Measurements from ENCODE around the gene FMNL1.

Gene FMNL1

DNA sequence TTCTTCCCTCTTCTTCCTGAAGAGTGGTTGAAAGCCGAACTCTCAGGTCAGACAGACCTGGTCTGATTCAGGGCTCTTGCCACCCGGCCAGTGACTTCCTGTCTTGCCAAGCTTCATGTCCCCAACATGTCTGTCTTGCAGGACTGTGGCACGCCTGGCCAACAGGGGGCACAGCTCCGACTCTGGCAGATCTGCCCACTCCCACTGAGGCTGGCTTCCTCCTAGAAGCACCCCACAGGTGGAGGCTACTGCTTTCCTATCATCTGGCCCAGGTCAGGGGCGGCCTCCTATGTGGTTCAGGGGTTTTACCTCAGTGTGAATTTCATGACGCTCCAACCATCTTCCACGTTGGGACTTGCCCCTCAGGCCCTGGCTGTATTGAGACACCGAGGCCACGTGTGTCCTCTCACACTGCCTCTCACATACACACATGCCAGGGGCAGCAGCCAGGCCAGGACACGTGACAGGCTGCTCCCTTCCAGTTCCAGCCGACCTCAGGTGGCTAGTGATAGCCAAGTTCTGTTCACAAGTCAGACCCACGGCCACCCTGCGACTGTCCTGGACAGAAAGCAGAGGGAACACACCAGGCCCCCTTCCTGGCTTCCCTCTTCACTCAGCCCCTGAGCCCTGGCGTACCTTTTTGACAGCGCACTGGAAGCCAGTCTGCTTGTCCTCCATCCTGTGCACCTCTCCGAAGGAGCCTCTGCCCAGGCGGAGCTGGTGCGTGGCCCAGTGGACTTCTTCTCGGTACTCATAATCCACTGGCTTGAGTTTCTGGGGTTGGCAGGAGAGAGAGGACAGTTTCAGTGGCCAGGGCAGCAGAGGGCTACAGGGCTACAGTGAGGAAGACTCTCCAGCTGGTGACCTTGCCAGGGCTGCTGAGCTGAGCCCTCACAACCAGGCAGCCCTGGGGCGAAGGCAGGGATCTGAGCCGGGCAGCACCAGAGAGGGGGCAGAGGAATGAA is 62.8 kb downstream of the FMNL1 start:
- DNase-seq = no peak

DNA sequence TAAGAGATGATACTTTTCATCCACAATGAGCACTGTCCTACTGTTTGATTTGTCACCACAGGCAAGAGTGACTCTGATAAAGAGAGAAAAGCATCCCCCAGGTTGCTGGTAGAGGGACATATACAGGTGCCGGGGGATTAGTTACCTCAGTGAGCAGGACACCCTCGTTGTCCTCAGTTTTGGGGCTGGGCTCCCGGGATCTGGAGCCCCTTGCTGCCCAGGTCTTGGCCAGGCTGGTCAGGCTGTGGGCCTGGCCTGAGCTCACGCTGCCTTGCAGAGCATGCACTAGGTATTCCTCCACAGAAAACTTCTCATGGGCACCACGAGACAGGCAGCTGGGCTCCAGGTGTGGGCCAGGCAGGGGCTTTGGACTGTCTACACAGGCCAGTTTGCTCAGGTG is 64.6 kb downstream of the FMNL1 start:
- DNase-seq = no peak

DNA sequence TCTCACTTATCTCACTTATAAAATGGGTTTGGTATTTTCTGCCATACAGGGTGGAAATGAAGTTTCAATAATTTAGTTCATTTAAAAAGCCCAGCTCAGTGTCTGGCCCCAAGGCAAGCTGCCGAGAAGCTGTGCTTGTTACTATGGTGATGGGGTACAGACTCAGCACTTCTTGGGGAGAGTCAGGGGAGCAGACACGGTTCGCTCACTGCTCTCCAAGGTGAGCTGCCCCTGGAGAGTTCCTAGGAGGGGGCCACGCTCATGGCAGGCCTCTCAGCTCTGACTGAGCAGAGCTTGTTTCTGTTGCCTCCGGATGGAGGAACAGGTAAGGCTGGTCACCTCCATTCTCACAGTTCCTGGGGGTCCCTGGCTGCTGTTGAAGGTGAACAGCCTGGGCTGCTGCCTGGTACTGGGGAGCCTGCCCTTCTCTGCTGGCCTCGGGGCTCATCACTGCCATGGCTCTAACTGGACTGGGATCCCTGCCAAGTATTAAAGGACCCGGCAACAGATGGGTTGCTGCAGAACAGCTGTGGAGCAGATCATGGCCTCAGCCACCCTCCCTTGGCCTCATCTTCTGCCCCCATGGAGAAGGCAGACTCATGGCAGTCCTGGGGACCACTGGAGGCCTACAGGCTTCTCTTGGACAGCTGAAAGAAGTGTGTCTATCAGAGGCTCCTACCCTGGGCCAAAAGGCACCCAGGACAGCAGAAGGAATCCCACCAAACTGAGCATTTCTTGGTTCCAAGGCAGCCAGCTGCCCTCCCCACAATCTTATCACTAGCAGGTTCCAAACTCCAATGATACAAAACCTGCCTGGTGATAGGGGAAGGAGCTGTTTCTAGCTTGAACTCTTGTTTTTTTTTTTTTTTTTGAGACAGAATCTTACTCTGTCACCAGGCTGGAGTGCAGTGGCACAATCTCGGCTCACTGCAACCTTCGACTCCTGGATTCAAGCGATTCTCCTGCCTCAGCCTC is 66.1 kb downstream of the FMNL1 start:
- no peak for DNase-seq

DNA sequence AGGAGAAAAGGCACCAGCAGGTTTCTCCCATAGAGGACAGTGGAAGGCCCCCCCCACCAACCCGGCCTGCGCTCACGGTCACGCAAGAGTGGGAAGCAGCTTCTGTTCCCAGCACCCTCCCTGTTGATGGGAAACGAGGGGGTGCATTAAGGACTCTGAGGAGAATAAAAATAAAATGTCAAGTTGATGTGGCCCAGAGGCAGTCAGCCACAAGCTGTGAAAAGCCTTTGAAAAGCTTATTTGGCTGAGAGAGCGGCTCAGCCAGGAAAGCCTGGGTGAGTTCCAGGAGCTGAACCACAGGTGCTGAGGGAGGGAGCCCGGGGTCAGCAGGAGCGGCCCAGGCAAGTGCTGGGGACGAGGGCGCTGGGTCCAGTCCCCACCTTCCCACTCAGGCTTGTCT is 67.1 kb downstream of the FMNL1 start:
- no peak for DNase-seq

DNA sequence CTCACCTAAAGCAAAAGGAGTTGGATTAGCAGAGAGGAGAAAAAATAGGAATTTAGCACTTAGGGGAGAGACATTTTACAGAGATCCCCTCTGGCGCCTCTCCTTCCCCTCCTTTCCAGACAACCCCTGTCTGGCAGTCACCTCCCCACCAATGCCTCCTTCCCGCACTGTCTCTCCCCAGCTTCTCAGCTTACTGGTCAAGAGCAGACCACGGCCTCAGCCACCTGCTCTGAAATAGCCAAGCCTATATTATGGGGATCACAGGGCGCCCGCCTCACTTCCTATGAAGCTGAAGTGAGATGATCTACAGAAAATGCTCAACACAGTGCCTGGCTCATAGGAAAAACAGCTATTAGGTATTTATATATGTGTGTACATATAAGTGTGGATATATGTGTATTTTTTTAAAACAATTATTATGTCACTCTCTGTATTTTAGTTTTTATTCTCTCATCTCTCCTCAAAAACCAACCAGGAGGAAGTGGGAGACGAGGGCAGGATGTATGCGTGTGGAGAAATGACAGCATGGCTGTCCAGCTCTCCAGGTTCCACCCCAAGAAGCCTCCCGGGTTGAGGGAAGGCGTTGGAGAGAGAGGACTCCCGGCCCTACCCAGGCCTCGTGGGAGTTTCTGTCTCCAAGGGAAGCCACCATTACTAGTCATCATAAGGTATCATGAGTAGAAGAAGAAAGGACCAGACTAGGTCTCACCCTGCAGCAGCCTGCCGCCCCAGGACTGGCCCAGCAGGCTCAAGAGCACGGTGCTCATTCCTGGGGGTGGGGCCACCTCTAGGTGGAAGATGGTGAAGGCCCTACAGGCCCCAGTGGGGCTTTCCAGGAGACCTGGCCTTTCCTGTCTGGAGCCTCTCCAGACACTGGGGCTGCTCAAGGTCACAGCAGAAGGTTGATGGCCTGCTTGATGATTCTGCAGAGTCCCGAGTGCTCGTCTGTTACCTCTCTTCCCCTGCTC is 67.9 kb downstream of the FMNL1 start:
- DNase-seq = no peak

DNA sequence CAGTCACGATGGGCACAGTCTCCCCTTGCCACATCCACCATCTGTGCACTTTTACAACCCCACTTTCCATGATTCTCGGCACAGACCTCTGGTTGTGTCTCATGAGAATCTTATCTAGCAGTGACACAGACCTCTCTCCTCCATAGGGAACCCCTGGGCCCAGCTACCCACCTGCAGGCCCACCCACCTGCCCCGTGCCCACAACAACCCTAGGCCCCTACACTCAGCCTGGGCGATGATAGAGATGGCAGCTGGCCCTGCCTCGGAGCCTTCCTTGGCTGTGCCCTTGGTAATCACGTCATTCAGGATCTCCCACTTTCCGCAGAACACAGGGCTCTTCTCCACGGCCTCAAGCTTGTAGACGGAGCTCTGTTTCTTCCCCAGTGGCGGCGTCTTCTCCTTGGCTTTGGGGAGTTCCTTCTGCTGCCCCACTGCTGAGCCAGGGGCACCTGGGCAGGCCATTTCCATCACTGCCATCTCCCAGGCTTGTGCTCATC is 68.6 kb downstream of the FMNL1 start:
- DNase-seq = no peak

DNA sequence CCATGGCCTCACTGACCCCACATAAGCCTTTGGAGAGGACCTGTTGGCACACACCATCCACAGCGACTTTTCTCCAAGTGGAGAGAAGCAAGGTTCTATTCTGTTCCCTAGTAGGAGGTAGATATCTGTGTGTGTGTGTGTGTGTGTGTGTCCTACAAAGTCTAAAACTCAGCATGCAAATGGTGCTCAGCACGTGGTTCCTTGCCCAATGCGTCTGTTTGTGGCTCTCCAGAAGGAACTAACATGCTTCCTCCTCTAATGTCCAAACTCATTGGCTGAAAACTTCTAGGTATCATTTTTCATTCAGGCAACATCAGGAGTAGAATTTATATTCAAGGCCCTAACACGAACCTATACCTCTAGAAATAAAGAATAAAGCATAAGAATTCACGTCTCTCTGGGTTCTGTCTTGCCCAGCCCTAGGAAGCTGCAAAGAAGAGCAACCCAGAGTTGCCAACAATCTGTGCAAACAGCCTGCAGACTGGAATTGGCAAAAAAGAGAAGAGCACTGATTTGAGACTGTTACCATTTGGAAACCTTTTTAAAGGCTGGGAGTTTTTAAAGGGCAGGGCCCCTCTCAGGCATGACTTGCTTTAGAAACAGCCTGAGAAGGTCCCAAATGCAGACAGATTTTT is 69.6 kb downstream of the FMNL1 start:
- no peak for DNase-seq

DNA sequence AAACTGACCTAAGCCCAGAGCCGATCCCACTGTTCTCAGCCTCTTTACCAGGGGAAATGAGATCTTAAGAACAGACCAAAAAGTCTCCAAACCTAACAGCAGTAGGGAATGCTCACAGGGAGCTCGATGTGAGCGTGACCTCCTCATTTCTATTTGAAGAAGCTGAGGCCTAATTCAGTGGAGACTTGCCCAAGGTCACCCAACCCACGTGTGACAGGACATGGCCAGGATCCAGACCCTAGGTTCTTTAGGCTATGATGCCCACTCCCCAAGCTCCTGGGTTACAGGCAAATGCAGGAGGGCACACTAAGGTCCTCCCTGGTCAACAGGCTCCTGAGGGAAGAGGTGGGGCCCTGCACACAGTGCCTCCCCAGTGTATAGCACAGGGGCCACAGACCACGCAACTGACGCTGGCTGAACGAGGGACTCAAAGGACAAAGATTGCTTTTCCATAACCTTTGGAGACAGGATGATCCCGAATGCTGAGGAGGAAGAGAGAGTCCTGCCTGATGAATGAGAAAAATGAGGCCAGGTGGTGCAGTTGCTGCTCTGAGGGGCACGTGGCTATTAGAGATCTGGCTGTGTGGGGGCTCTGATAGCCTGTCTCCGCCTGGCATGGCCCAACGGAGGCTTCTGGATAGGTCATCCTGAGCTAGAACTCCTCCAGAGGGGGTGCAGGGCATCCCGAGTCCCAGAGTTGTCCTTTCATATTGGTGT is 71.2 kb downstream of the FMNL1 start:
- DNase-seq = no peak

DNA sequence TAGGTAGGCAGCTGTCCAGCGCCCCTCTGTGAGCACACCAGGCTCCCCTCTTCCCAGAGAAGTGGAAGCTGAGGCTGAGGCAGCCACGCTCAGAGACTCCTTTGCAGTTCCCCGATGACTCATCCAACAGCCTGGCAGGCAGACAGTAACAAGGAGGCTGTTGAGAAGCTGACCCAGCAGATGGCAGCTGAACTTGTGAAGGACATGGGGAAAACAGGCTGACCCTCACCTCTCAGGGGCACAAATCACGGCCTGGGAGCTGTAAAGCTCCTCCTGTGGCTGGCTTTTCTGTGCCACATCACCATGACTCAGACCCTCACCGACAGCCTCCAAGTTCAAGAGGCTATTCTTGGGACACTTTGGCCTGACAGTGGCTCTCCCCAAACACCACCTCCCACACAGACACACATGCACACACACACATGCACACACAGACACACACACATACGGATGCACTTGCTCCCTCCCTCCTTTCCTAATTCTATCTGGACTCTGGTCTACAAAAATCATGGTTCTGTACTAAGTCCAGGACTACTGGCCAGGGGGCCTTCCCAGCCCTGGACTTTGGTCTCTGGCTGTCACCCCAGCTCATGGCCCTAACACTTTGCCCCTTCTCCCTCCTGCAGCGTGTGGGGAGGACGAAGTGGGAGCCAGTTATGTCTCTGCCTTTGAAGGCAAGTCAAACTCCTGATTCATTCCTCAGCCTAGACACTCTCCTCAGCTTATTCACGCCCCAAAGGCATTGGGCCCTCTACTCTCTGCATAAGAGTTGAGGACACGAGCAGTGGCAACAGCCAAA is 71.9 kb downstream of the FMNL1 start:
- DNase-seq = peak; percentile 65

DNA sequence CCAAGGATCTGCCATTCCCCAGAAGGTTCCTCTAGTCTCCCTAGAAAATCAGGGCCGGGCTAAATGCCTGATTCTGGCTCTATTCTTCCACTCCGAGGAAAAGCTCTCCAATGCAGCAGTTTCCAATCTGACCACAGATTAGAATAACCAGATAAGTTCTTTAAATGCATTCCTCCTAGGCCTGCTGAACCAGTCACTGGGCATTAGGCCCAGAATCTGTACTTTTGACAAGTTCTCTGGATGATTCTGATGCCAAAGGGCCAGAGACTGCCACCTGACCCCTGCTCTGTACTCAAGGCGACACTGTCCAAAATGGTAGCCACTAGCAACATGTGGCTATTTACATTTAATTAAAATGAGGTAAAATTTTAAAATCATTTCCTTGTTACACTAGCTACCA is 72.8 kb downstream of the FMNL1 start:
- DNase-seq = peak; percentile 62

DNA sequence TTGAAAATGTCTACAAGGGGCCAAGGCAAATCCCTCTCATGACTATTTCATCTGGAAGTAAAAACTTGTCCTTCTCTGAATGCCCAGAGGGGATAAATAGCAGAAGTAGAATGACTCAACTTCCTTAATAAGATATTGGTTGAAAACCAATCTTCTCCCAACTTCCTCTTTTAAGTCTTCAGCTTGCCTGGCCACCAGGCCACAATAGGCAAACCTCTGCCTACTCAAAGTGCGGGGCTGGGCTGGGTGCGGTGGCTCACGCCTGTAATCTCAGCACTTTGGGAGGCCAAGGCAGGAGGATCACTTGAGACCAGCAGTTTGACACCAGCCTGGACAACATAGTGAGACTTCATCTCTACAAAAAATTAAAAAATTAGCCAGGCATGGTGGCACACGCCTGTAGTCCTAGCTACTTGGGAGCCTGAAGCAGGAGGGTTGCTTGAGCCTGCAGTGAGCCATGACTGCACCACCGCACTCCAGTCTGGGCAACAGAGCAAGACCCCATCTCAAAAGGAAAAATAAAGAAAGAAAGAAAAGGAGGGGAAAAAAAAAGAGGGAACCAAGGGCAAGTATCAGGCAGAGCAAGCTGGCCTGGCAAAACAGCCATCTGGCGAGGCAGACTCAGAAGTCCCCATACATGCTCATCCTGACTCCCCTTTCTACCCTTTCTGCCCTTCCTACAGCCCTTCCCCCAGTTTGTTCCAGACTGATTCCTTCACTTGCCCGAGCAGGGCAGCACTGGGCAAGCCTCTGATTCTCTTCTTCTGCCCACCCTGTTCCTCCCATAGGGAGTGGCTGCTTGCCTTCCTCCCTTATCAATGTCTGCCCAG is 74.5 kb downstream of the FMNL1 start:
- DNase-seq = no peak

DNA sequence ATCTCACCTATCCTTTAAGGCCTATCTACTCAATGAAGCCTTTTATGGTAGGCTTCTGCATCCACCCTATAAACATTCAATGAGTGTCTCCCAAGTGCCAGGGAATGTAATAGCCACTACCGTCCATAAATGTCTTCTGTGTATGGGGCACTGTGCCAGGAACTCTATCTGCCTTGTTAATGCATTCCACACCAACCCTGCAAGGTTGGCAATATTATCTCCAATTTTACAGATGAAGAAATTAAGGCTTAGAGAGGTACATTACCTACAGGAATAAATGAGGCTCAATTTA is 75.1 kb downstream of the FMNL1 start:
- DNase-seq = no peak

Measured in amniotic stem cell (primary cell).